K562 (cell line): Measurements from ENCODE around the gene RBM19.

ENCODE experiments used
- ARHGAP35 ChIP-seq: fragments of 450-650 bp; IDR thresholded peaks from 2 replicates; pipeline ENCODE4 v1.6.1; 2018; ENCODE audit not compliant: partially characterized antibody
- CTCF ChIP-seq, 3 experiments: IDR thresholded peaks in 2 of 3; conservative IDR thresholded peaks in 1 of 3; 2 replicates each; pipeline ENCODE4 v1.5.1; 2011 to 2012; ENCODE audit warnings: low read length in 3 of 3, mild to moderate bottlenecking in 3 of 3, control low read depth in 2 of 3, improper control_type of control experiment in 1 of 3, inconsistent platforms in 1 of 3, low read depth in 1 of 3, mixed read lengths in 1 of 3, moderate library complexity in 1 of 3; ENCODE audit not compliant: insufficient read depth in 2 of 3
- EP300 ChIP-seq: IDR thresholded peaks from 2 replicates; pipeline ENCODE4 v1.6.1; 2012; ENCODE audit warnings: low read length, improper control_type of control experiment
- GABPB1 ChIP-seq: sonication (generic); formaldehyde crosslinking; IDR thresholded peaks from 2 replicates; pipeline ENCODE4 v1.8.0; 2022; ENCODE audit warnings: mild to moderate bottlenecking, missing genetic modification reagents
- HMG20B ChIP-seq: fragments of 250-450 bp; sonication (Bioruptor Pico); IDR thresholded peaks from 2 replicates; pipeline ENCODE4 v1.5.0; 2021; ENCODE audit warnings: mild to moderate bottlenecking
- JUN ChIP-seq, 2 experiments: sonication (generic) in 1 of 2; formaldehyde crosslinking in 1 of 2; IDR thresholded peaks; 2 replicates each; pipeline versions ENCODE4 v1.6.1 to v1.8.0; 2012 to 2022; ENCODE audit warnings: borderline replicate concordance in 2 of 2, mild to moderate bottlenecking in 2 of 2, improper control_type of control experiment in 1 of 2, low read depth in 1 of 2, low read length in 1 of 2, missing genetic modification reagents in 1 of 2
- SIX5 ChIP-seq, 2 experiments: IDR thresholded peaks; 2 replicates each; pipeline ENCODE4 v1.6.1; 2011; ENCODE audit warnings: low read length in 2 of 2, borderline replicate concordance in 1 of 2, low read depth in 1 of 2, mild to moderate bottlenecking in 1 of 2, moderate library complexity in 1 of 2; ENCODE audit not compliant: insufficient read depth in 1 of 2

DNA sequence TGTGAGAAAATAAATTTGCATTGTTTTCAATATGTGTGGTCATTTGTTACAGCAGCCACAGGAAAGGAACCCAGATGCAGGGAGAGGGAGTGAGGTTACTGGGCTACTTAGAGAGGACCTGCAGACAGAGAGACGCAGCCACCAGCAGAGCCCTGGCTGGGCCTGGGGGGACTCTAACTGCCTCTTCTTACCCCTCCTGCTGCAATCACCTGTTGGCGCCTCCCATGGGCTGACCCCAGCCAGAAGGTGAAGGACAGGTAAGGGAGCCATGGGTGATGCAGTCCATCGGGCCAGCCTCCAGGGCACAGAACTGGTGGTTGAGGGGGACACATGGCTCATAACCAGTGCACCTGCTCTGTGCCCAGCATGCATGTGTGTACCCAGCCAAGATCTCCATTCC lies 15.8 kb upstream of the RBM19 start:
- no peak for TF ChIP-seq HMG20B (CRISPR knock-in tag)
- no peak for TF ChIP-seq EP300
- no peak for TF ChIP-seq GABPB1 (CRISPR knock-in tag)
- no peak for TF ChIP-seq CTCF (IDR thresholded peaks at IDR 0.05 in 2 of 3, conservative IDR thresholded peaks at IDR 0.05 in 1 of 3; ENCODE audit: insufficient read depth in 2 of 3, low read depth in 1 of 3, low read length in 3 of 3)
- no peak for TF ChIP-seq JUN (IDR thresholded peaks at IDR 0.05; ENCODE audit: borderline replicate concordance, low read depth, low read length)
- no peak for TF ChIP-seq JUN (CRISPR knock-in tag; IDR thresholded peaks at IDR 0.05; ENCODE audit: borderline replicate concordance)
- no peak for TF ChIP-seq ARHGAP35
- TF ChIP-seq SIX5 (IDR thresholded peaks at IDR 0.05; ENCODE audit: borderline replicate concordance in 1 of 2, insufficient read depth in 1 of 2, low read depth in 1 of 2, low read length in 2 of 2), result no peak
